GM21447 (cell line): ENCODE results near the gene SLC41A3.

Experiments
- ATAC-seq: cut with Tn5 transposase; IDR thresholded peaks from one replicate; pipeline ENCODE4 v1.9.1; 2021; ENCODE audit not compliant: unreplicated experiment

SLC41A3 gene

DNA sequence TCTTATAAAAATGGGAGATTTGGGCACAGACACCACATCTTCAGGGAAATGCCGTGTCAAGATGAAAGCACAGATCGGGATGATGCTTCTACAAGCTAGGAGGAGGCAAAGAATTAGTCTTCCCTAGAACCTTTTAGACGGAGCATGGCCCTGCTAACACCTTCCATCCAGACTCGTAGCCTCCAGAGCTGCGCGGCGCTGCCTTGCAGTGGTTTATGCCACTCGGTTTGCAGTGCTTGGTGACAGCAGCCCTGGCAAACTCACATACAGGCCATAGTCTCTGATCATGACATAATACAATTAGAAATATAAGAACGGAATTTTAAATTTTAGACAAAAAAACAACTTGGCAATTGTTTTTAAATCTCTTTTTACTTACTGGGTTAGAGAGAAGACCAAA, 37.1 kb upstream of the SLC41A3 start:
- ATAC-seq, result no peak

DNA sequence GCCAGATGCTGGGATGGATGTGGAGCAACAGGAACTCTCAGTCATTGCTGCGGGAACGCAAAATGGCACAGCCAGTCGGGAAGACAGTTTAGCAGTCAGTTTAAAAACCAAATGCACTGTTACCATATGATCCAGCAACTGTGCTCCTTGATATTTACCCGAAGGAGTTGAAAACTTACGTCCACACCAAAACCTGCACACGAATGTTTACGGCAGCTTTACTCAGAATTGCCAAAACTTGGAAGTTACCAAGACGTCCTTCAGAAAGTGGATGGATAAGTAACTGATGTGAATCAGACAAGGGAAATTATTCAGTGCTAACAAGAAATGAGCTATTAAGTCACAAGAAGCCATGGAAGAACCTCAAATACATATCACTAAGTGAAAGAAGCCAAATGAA, 36.1 kb upstream of the SLC41A3 start:
- ATAC-seq, result no peak

GRCh38 chr3:126119008-126119675, 35.2 kb upstream of the SLC41A3 start:
- no peak for ATAC-seq

DNA sequence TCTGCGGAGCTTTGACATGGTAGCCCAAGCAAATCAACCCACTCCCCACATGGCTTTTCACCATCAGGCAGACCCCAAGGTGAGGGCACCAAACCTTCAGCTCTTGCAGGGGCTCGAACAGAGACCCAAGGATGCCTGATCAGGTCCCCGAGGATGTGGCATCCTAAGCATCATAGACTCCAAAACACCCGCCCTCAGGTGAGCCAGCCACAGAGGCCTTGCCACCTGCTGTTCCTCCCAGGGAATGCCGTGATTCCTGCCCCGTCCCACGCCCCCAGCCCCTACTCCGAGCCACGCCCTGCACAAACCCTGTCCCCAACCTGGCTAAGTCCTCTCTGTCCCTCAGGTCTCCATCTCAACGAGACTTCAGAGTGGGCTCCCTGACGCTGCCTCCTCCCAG, 34.7 kb upstream of the SLC41A3 start:
- ATAC-seq, result no peak

DNA sequence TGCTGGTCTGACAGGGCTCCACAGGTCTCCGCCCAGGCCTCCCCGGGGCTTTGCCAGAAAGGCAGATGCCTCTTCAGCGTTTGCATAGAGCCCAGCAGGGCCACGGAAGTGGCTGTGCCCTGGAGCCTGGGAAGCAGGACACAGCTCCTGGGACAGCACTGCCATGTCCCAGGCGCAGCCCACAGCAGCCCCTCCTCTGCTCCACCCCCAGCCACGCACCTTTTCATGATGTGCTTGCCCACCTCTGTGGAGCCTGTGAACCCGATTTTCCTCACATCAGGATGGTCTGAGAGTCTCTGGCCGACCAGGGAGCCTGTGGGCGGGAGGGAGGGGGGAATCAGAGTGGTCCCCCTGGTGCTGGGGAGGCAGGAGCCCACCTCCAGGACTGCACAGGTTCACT, 33.9 kb upstream of the SLC41A3 start:
- no peak for ATAC-seq

DNA sequence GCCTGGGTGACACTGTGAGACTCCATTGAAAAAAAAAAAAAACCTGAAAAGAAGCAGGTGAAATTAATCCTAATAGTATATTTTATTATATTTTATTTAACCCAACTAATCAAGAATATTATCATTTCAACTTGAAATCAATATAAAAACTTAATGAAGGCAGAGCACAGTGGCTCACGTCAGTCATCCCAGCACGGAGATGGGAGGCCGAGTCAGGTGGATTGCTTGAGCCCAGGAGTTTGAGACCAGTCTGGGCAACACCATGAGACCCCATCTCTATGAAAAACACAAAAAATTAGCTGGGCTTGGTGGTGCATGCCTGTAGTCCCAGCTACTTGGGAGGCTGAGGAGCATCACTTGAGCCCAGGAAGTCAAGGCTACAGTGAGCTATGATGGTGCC, 33.3 kb upstream of the SLC41A3 start:
- no peak for ATAC-seq

GRCh38 chr3:126116526-126116925, 32.6 kb upstream of the SLC41A3 start:
- ATAC-seq, result no peak

DNA sequence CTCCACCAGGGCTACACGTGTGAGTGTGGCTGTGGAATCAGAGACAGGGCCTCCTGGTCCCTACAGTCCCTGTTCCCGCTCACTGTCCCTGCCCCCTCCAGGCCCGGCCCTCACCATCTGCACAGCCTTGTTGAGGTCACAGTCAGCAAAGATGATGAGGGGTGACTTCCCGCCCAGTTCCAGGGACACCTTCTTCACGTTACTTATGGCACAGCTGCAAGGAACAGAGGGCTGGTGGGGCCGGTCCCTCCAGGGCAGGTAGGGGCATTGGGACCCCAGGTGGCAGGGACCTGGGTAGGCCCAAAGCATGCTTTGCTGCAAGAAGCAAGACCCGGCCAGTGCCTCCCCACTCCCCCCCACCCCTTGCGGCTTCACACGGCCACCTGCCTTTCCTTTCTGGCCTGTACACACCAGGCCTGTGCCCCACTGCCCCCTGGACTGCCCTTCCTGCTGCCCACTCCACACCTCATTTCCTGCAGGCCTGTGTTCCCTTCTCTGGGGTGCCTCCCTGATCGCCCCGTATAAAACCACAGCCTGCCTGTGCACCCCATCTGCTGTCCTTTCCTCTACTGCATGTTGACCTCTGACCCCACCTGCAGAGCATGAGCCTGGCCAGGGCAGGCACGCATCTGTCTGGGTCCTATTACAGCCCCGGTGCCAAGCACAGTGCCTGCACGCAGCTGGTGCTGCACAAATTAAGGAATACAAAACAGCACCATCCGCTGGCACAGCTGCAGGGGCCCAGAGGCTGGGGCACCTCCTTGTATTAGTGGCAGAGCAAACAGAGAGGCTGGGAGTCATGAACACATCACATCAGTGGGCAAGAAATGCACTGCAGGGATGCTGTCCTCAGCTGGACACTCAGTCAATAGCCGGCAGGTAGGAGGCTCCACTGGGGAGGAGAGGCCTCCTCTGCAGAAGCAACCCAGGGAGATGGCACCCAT, 30.8 kb upstream of the SLC41A3 start:
- ATAC-seq, result no peak

GRCh38 chr3:126113733-126114442, 30.0 kb upstream of the SLC41A3 start:
- ATAC-seq, result no peak

DNA sequence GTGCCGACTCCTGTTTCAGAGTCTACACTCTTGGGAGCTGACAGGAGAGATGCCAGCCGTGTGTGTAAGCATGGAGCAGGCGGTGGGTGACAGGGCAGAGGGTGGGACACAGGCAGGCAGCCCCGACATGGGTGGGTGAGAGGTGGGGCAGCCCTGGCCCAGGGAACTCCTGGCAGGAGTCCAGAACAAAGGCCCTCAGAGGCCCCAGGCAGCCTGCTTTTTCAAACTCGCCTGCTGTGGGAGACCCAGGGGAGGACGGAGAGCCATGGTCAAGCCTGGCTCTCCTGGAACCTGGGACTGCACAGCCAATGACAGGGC, 29.3 kb upstream of the SLC41A3 start:
- ATAC-seq, result no peak

DNA sequence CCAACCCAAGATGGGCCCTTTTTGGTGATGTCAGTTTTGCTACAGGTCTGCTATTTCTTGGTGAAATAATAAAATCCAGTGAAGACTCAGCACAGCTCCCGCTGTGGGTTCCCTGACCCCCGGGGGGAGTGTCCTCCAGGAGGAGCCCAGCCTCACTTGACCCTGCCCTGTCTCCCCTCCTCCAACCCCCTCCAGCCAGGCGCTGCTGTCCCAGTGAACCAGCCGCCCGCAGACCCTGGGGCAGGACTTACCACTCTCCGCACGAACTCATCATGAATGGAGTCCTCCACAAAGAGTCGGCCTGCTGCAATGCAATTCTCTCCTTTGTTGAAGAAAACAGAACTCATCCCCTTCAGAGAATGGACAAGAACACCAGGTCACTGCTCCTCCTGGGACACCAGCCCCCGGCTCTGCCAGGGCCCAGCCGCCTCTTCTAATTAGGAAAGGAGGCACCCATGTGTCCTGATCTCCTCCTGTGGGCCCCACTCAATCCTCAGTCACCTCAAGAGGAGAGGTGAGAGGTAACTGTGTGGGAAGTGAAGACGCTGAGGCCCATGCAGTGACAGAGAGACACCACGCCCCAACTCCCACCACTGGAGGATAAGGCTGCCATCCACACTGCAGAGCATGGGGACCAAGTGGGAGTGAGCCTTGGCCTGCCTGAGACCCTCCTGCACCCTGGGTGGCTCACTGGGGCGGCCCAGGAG, 28.8 kb upstream of the SLC41A3 start:
- no peak for ATAC-seq

DNA sequence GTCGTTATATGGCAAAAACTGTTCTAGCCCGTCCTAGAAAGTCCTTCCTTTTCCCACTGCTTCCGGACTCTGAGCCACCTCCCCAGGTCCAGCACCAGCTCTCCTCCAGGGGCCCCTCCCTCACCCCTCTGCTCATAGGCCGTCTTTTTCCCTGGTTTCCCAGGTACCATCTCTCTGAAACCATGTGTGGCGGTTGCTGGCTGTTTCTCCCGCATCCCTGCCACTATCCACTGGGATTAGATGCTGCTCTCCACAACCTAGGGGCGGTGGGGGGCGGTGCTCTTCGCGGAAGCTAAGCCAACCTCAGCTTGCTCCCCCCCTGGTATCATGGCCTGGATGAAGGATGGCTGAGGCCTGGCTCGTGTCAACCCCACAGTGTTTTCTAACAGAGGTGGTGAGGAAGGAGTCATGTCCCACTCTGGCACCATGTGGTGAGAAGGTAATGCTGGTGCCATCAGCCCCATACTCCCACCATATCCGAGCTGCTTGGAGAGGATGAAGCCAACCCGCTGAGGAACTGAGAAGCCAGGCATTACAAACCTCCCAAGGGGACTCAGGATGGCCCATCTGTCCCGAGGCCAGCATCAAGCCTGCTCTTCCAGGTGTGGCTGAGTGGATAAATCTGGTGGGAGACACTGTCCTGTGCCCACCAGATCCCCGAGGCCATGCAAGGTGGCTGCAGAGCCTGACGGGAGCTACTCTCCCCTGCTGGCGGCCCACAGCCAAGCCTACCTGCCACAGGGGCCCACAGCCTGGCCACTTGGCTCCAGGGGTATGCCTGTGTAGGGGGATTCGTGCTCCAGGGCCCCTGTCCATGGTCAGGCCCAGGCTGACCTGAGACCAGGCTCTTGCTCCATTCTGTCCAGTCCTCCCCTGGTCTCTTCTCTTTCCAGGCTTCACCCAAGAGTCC, 27.9 kb upstream of the SLC41A3 start:
- ATAC-seq, result no peak

- no peak for ATAC-seq
Observed at GRCh38 chr3:126111126-126111551, 27.2 kb upstream of the SLC41A3 start.

GRCh38 chr3:126110431-126111125, 26.7 kb upstream of the SLC41A3 start:
- ATAC-seq, result no peak

DNA sequence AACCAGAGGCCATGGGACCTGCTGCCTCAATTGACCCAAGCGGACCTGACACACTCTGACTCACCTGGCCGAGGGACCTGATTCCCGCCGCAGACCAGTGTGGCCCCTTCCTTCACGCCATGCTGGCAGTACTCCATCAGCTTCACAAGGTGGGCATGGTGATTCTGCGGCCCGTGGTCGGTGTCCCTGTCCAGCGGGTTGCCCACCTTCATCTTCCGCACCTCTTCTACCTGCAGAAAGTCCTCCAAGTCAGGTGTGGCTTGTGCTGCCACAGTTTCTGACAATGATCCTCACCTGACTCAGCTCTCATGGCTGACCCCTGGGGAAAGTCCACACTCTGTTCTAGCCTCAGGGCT, 25.9 kb upstream of the SLC41A3 start:
- ATAC-seq, result no peak

DNA sequence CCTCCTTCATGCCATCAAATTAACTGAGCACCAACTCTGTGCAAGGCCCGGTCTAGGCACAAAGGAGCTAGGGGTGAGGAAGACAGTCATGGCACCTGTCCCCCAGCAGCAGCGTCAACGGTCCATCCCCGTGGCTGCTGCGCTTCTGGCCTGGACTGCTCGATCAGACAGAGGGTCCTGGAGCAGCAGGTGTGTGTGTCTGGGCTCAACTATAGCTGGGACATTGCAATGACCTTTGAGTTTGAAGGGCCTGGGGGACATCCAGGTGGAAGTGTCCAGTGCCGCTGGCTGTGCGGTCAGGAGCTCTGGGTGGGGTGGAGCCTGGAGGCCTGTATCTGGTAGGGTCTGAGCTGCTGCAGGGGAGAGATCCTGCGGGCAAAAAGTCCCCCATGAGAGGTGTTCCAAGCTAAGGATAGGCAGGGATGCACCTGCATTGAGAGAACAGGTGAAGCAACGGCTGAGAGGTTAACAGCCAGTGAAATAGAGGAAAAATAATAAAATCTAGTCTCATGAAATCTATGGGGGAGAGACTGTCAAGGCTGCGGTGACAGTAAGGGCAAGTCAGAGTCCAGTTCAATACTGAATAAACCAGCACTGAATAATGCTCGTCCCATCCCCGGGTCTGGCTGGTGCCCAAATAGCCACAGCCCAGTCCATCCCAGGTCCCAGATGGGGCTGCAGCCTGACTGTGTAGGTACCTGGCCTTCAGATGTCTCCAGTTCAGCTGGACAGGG, 25.4 kb upstream of the SLC41A3 start:
- ATAC-seq, result no peak

DNA sequence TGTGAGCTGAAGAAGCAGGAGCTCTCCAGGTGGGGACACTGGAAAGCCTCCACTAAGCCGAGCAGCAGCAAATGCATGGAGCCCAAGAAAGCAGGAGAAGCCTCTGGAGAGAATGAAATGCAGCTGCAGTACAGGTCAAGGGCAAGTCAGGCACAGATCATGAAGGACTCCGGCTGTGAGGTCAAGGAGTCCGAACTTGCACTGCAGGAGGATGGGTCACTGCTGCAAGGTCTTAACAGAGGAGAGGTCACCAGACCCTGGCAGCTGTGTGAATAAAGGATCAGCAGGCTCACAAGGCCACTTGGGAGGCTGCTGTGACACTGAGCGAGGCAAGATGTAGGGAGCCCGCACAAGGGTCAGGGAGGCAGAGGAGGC, 24.7 kb upstream of the SLC41A3 start:
- ATAC-seq, result no peak

GRCh38 chr3:126107957-126108675, 24.2 kb upstream of the SLC41A3 start:
- no peak for ATAC-seq
